Effector memory CD4-positive, alpha-beta T cell (primary cell): ENCODE data around the gene IFNA10.
"Not testable (repeated sequence)": the region's sequence is repeated elsewhere in the genome, so short reads cannot be mapped to it uniquely, and the experiment has no call there.

ENCODE experiments used
- DNase-seq, 3 donors: peaks; one replicate each; pipeline ENCODE4 v3.0.0-alpha.2; 2020
- H3K27ac ChIP-seq: 2 replicates; pipeline ENCODE4 v1.7.0; 2013; ENCODE audit warnings: mild to moderate bottlenecking, low read length, moderate library complexity; ENCODE audit not compliant: insufficient read depth, poor library complexity, severe bottlenecking
- H3K27me3 ChIP-seq: replicated peaks from 2 replicates; pipeline ENCODE4 v1.7.0; 2013; ENCODE audit warnings: mild to moderate bottlenecking, low read length; ENCODE audit not compliant: insufficient read depth, control insufficient read depth, poor library complexity, severe bottlenecking
- H3K36me3 ChIP-seq: 2 replicates; pipeline ENCODE4 v1.7.0; 2013; ENCODE audit warnings: mild to moderate bottlenecking, low read length, moderate library complexity; ENCODE audit not compliant: control insufficient read depth, insufficient read depth
- H3K4me1 ChIP-seq: 2 replicates; pipeline ENCODE4 v1.7.0; 2013; ENCODE audit warnings: low read length, mild to moderate bottlenecking; ENCODE audit not compliant: control insufficient read depth, insufficient read depth, poor library complexity, severe bottlenecking
- H3K4me3 ChIP-seq: 2 replicates; pipeline ENCODE4 v1.7.0; 2013; ENCODE audit warnings: low read length, low read depth, mild to moderate bottlenecking; ENCODE audit not compliant: insufficient read depth, poor library complexity, severe bottlenecking
- H3K9me3 ChIP-seq: 2 replicates; pipeline ENCODE4 v1.7.0; 2013; ENCODE audit warnings: mild to moderate bottlenecking, low read length, moderate library complexity; ENCODE audit not compliant: control insufficient read depth

The IFNA10 gene

DNA sequence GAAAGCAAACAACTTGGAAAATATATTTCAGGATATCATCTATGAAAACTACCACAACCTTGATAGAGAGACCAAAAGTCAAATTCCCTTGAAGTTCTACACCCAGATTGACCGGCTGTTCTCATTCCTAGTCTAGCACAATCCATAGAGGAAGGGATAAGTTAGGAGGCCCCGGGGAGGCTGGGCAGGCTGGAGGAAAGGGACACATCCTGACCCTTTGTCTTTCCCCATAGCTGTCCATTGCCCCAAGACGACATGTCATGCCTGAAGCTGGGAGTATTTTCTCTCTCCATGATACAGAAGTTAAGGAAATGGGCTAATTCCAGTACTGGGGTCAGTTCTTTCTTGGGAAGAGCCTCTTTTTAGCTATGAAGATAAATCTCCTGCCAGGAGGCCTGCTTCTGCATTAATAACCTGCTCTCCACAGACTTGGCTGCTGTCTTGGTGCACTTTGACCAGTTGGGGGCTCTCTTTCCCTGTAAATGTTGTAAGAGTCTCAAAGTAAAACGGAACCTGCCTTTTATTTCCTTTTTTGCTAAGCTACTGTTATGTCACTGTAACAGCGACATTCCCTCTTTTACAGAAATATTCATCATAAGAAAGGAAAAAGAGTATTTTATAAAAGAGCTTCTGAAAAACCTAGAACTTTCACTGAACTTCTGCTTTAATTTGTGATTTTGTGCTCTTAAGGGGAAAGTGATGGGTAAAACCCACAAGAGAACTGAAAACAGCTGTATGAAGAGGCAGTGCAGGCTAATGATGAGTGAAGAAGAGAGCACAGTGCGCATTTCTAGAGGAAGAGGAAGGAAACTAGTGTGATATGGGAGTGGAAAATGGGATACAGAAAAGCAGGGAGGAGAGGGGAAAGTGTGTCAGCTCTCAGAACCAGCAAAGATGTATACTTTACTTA lies 11.8 kb downstream of the IFNA10 start:
- DNase-seq, result peak in 1 of 3 donors; percentile 13
- H3K36me3 ChIP-seq, H3K27ac ChIP-seq, H3K4me1 ChIP-seq, H3K9me3 ChIP-seq, H3K4me3 ChIP-seq, H3K27me3 ChIP-seq: not testable (repeated sequence)

- H3K9me3 ChIP-seq, H3K4me1 ChIP-seq, H3K27me3 ChIP-seq, H3K4me3 ChIP-seq, DNase-seq, H3K36me3 ChIP-seq, H3K27ac ChIP-seq: not testable (repeated sequence)
Measured at GRCh38 chr9:21187487-21187886, 19.5 kb downstream of the IFNA10 start, which contains the start of gene IFNA4. Gene IFNA4 (minus strand): TSS chr9:21187587. CDS start chr9:21187531, 56 bp downstream.

- not testable (repeated sequence) for H3K4me3 ChIP-seq, H3K36me3 ChIP-seq, H3K9me3 ChIP-seq, H3K27ac ChIP-seq, H3K4me1 ChIP-seq, H3K27me3 ChIP-seq
- DNase-seq, result peak in 1 of 3 donors; percentile 4
Measured at GRCh38 chr9:21182810-21183736, 23.9 kb downstream of the IFNA10 start.

GRCh38 chr9:21174671-21175070 lies 32.3 kb downstream of the IFNA10 start:
- Histone ChIP-seq H3K27ac (no peak overlapping the region), H3K27me3 (no peaks in the 10 kb centered on the region), H3K36me3 (no peaks in the 10 kb centered on the region), H3K9me3 (no peaks in the 10 kb centered on the region), H3K4me3 (no peak overlapping the region), H3K4me1 (no peaks in the 10 kb centered on the region)
- DNase-seq, result no peak

DNA sequence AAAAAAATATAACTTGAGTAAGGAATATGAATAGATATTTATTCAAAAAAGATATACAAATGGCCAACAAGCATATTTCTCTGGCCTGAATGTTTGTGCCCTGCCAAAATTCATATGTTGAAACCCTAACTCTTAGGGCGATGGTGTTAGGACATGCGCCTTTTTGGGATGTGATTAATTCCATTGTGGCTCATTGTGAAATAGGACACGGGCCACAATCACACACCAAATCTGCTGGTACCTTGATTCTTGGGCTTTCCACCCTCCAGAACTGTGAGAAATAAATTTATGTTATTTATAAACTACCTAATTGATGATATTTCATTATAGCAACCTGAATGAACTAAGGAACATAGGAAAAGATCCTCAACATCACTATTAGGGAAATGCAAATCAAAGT lies 34.8 kb downstream of the IFNA10 start:
- H3K27me3 ChIP-seq, result no peaks in the 10 kb centered on the region
- DNase-seq, result no peak
- H3K36me3 ChIP-seq, result no peaks in the 10 kb centered on the region
- no peaks in the 10 kb centered on the region for H3K4me1 ChIP-seq
- no peak overlapping the region for H3K4me3 ChIP-seq
- H3K9me3 ChIP-seq, result no peaks in the 10 kb centered on the region
- no peak overlapping the region for H3K27ac ChIP-seq

- no peaks in the 10 kb centered on the region for H3K4me1 ChIP-seq
- H3K36me3 ChIP-seq, result no peaks in the 10 kb centered on the region
- H3K9me3 ChIP-seq, result no peaks in the 10 kb centered on the region
- no peak overlapping the region for H3K27ac ChIP-seq
- no peaks in the 10 kb centered on the region for H3K27me3 ChIP-seq
- H3K4me3 ChIP-seq, result no peak overlapping the region
- no peak for DNase-seq
Measured at GRCh38 chr9:21171351-21171750, 35.6 kb downstream of the IFNA10 start.

- H3K9me3 ChIP-seq, DNase-seq: not testable (repeated sequence)
Measured at GRCh38 chr9:21166560-21166959, 40.4 kb downstream of the IFNA10 start, which contains the start of gene IFNA21. Gene IFNA21 (minus strand): TSS chr9:21166660. CDS start chr9:21166612, 48 bp downstream.

GRCh38 chr9:21165516-21165915 lies 41.4 kb downstream of the IFNA10 start:
- no peaks in the 10 kb centered on the region for H3K36me3 ChIP-seq
- no peak overlapping the region for H3K27ac ChIP-seq

More at GRCh38 chr9:21166560-21166959, 40.4 kb downstream of the IFNA10 start, which contains the start of gene IFNA21:
- not testable (repeated sequence) for H3K36me3 ChIP-seq, H3K27ac ChIP-seq, H3K27me3 ChIP-seq, H3K4me1 ChIP-seq, H3K4me3 ChIP-seq

GRCh38 chr9:21160178-21160577 lies 46.8 kb downstream of the IFNA10 start:
- H3K36me3 ChIP-seq, result no peaks in the 10 kb centered on the region
- H3K4me3 ChIP-seq, result no peak overlapping the region
- no peak overlapping the region for H3K27ac ChIP-seq
- DNase-seq, result peak in 2 of 3 donors; percentile 9 to 20
- no peaks in the 10 kb centered on the region for H3K27me3 ChIP-seq
- peaks cover 3% of the 10 kb centered on the region for H3K4me1 ChIP-seq
- no peaks in the 10 kb centered on the region for H3K9me3 ChIP-seq

More at GRCh38 chr9:21165516-21165915, 41.4 kb downstream of the IFNA10 start:
- no peaks in the 10 kb centered on the region for H3K27me3 ChIP-seq
- DNase-seq, result no peak
- no peaks in the 10 kb centered on the region for H3K9me3 ChIP-seq
- H3K4me1 ChIP-seq, result no peaks in the 10 kb centered on the region
- no peak overlapping the region for H3K4me3 ChIP-seq
